UCSD-AML1 (cell line): Measurements from ENCODE around the gene HSF2.
A peak's percentile ranks its signal among the peaks of the same experiment; 100 is the strongest.

Source experiments
- DNase-seq: peaks from one replicate; lab custom pipeline; 2025; ENCODE audit not compliant: unreplicated experiment; lab: John Stamatoyannopoulos, UW

Gene HSF2, protein sequence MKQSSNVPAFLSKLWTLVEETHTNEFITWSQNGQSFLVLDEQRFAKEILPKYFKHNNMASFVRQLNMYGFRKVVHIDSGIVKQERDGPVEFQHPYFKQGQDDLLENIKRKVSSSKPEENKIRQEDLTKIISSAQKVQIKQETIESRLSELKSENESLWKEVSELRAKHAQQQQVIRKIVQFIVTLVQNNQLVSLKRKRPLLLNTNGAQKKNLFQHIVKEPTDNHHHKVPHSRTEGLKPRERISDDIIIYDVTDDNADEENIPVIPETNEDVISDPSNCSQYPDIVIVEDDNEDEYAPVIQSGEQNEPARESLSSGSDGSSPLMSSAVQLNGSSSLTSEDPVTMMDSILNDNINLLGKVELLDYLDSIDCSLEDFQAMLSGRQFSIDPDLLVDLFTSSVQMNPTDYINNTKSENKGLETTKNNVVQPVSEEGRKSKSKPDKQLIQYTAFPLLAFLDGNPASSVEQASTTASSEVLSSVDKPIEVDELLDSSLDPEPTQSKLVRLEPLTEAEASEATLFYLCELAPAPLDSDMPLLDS

DNA sequence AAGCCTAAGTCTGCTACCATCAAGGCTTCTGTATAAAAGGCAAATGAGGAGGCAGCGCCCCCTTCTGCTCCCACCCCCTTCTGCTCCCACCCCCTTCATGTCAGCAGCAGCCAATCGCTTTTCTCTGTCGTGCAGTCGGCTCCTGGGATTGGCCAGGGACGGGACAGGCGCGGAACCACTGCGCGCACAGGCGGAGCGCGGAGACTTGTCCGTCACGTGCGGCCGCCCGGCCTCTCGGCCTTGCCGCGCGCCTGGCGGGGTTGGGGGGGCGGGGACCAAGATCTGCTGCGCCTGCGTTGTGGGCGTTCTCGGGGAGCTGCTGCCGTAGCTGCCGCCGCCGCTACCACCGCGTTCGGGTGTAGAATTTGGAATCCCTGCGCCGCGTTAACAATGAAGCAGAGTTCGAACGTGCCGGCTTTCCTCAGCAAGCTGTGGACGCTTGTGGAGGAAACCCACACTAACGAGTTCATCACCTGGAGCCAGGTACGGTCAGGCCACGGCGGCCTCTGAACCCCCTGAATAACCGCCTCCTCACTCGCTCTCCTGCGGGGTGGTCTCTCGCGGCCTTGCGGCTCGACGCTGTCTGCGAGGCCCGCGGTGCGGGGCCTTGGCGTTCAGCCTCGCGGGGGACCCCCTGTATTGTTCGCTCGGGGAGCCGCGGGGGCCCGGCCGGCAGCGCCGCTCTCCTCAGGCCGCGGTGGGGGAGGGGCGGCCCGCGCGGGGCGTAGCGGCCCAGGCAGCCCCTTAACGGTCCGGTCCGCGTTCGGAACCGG lies at the start of gene HSF2:
Gene HSF2 (plus strand): TSS at position 305 of the 773 bp plus-strand sequence. CDS start 86 bp downstream, at position 391.
- DNase-seq, result peak; percentile 96

DNA sequence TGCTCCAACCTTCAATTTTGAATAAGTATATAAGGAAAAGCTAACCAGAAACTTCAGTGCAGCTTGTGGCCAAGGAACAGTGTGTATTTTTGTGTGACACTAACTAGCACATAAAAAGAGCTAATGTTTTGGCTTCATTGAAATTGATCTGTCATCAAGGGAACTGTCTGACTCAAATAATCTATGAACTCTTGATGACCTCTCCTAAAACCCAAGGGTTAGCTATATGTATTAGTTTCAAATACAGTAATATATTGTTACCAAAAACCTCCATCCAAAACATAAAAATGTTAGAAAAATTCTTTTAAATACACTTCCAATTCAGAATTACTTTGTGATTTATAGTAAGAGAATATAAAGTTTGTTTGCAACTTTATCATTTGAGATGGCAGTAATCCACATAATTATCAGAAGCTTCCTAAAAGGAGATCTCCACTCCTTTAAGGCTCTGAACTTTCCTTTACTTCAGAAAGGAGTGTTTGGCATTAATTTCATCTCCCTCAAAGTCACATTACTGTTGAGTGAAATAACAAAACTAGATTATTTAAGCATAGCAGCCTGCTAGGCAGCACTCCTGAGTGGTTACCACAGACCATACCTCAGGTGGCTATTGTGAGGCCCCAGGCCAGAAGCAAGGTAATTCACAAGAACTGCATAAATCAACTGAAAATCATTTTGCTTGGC lies 46.3 kb upstream of the HSF2 start:
- no peak for DNase-seq

DNA sequence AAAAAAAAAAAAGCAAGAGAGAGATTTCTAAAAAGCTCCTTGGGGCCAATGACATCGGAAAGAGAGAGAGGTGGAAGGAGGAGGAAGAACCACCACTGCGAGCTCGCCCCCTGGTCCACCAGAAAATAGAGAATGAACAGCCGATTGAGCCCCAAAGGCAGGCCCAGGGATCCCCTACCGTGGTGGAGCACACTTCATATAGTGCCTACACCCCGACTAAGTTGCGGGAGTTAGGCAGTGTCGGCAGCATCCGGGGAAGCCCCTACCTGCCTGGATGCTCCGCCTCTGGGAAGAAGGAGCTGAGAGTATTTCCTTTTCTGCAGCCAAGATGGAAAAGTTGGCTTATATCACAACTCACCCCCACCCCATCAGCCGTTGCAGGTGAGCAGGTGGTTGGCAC lies 38.6 kb upstream of the HSF2 start:
- DNase-seq, result no peak

DNA sequence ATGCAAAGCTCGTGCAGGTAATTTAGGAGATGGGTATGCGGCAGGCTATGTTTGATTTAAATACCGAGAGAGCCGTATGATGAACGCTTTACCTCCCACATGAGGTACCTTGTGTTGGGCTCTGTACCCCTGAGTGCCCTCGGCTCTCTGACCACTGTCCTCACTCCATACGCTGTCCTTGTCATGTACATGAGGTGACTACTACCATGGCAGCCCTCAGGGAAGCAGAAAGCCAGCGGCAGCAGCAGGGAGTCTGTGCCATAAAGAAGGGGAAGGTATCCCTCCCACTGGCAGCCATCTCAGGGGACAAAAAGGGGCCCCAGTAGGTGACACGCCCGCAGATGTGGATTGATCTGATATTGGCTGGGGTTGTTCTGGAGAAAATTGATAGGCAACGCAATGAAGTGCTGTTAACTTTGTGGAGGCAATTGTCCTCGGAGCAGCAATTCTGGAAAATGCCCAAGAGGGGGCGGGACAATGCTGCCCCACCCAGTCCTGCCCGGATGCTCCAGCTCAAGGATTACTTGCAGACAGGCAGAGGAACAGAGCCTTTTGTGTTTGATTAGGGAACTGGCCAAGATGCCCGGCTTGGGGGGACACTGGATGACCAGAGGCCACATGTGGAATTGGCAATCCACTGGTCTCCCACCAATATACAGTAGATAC lies 38.0 kb upstream of the HSF2 start:
- no peak for DNase-seq

DNA sequence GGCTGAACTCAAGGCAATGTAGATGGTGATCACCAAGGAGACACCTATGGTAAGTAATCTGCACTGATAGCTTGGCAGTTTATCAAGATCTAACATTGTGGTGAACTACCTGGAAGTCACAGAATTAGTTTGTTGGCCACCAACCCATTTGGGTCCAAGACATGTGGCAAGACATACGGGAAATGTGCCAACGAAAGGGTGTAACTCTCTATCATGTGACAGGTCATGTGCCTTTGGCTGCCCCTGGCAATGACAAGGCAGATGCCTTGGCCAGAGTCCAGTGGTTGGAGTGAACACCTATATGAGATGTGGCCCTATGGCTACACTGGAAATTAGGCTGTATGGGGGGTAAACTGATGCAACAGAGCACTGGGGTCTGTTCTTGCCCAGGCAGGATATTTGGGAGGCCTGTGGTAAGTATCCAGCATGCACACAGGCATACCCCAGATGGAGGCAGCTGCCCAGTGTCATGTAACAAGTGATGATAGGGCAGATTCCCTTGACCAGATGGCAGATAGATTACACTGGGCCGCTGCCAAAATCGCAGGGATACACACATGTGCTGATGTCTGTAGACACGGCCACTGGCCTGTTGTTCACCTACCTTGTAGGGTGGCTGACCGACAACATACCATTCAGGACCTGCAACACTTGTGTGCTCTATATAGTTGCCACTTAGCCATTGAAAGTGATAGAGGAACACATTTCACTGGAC lies 35.5 kb upstream of the HSF2 start:
- DNase-seq, result no peak

DNA sequence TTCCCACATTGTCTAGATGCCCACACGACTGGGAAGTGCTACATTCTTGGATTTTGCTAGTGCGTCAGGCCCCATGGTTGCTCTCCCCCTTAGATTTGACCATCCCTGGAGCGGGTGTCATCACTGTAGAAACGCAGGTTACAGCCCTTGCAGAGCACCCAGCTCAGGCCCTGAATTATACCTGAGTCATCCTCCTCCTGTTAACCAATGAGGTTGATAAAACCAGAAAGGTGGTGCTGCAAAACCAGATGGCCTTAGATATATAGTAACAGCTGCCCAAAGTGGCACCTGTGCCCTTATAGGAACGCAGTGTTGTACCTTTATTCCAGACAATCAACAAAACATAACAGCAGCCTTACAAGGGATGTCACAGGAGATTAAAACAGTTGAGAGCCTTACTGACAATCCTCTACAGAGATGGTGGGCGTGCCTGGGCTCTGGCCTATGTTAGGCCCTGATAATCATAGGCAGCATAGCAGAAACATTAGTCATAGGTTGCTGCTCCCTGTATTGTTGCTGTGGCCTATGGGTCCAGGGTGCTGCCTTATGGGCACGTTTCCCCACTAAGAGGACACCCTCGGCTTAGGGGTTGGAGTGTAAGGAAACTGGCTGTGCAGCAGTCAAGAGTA lies 33.6 kb upstream of the HSF2 start:
- DNase-seq, result no peak

DNA sequence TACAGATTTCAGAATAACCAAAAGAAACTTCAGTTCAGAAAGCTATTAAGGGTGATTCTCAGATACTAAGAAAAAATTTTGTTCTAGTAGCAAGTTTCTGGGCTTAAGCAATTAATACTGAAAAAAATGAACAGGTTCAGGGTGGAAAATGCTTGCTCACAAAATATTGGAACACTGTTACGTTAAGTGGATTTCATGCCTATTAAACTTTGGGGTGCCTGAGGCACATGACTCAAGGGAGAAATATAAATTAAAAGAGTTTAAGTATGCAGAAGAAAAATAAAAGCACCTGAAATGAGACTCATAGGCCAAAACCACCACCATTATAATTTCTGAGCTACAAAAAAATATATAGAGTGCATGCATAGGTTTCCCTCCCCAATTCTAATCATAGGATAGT lies 32.3 kb upstream of the HSF2 start:
- no peak for DNase-seq

DNA sequence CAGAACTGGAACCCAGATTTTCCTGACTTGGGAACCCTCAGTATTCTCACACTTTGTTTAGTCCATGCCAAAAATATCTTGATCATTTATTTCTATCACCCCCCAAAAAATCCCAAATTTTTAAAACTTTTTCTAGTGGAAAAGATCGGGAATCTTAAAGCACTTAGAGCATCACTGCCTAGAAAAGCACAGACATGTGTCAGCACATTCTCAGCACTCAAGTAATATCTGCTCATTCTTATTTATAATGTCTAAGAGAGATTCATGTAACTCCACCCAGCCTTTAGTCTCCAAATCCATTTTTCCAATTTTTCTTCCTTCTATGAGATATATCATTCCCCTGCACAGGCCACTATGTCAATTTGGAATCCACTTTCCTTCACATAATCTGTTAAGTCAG lies 29.9 kb upstream of the HSF2 start:
- DNase-seq, result no peak

DNA sequence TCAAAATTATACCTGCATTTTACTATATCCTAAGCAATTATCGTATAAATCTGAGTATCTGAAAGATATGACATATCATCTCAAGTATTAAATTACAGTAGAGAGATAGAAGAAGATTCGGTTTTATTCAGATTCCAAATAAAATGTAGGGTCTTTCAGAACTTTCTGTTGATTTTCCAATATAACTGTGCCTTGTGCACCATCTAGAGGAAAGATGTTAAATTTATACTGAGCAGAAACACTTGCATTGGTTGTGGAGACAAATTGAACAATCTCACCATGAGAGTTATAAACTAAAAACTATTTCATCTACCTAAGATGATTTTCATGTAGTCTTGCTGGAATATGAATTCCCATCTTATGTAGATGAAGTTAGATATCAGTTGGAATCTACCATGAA lies 26.8 kb upstream of the HSF2 start:
- no peak for DNase-seq

DNA sequence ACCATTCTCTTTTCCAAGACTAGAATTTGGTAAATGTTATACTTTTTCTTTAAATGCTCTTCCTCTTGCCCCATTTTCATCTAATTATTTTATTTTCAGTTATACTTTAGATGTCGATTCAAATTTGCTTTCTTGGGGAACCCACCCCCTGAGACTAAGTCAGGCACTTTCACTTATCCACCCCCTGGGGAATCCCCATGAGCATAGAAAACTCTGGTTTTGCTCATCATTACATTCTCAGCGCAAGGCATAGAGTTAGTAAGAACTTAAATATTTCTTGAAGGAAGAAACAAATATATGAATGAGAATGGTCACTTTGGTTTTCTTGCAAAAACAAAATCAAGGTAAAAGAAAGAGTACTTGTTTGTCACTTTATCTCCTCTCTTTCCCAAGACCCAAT lies 25.1 kb upstream of the HSF2 start:
- no peak for DNase-seq

DNA sequence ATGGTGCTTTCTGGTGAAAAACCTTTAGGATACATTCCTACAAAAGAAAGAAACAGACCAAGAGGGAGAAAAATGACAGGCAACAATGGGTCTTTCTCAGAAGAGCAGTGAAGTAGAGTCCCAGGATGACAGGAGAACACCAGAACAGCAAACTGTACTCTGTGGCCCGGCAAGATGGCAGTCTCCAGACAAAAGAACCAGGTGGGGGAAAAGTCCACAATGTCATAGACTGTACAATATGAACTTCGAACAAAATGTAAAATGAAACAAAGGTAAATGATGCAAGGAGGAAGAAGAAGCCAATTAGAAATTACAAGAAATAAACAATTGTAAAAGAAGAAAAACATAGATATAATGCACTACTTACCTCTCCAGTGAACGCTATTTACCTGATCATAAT lies 23.2 kb upstream of the HSF2 start:
- no peak for DNase-seq

DNA sequence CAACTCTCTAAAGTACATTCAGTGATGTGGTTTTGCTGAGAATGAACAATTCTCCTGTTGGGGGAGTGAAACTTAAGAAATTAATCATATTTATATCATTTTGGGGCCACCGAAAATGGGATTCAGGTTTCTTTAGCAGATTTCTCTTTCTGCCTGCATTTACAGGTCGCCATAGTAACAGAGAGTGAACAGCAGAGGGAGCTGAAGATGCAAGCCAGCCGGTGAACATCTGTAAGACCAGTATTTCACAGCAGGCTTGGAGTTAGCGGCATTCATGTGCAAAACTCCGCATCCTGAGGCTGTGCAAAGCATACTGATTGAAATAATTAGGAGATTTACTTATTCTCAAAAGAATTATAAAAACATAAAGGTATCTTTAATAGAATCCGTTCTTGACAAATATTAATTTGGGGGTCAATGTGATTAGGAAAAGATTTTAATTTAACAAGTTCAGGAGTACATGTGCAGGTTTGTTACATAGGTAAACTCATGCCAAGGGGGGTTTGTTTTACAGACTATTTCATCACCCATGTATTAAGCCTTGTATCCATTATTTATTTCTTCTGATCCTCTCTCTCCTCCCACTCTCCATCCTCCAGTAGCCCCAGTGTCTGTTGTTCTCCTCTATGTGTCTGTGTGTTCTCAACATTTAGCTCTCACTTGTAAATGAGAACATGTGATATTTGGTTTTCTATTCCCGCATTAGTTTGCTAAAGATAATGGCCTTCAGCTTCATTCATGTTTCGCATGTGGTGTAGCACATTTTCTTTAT lies 17.8 kb upstream of the HSF2 start:
- DNase-seq, result peak; percentile 12

DNA sequence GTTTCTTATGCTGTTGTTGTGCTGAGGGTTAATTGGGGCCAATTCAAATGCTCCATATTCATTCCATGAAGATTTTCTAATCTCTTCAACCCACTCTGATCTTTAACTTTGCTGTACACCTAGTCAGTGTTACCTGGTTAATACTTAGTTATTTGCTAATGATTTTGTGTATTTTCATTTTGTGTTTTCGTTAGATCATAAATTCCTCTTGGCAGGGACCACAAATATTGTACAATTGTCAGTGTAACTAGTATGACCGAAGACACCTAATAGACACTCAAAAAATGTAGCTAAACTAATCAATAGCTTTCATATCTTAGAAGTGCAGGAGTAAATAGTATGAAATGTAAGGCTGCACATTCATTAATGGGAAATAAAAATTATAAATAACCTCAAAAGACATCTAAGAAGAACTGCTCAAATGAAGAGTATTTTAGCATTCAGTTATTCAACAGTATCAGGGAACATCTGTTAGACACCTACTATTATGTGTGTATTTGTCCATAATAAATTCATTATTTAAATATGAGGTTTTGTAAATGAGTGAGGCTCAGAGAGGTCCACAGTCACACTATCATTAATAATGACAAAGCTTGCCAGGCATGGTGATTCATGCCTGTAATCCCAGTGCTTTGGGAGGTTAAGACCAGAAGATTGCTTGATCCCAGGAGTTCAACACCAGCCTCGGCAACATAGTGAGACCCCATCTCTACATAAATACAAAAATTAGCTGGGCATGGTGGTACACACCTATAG lies 13.4 kb upstream of the HSF2 start:
- DNase-seq, result no peak

DNA sequence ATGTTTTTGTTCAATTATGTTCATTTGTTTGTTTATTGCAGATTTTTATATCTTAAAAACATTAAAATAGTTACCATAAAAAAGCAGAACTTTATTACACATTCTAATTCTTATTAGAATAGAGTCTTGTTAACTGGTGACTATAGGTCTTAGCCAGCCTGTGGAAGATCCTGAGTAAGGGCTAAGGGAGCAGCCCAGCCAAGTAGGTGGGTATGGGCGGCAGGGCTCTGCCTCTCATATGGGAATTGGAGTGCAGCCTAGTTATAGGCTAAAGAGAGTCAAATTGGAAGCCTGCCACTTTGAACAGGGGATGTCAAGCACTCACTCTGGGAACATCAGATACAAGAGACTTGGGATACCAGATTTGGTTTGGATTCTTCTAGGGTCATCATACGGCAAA lies 10.5 kb upstream of the HSF2 start:
- DNase-seq, result no peak

DNA sequence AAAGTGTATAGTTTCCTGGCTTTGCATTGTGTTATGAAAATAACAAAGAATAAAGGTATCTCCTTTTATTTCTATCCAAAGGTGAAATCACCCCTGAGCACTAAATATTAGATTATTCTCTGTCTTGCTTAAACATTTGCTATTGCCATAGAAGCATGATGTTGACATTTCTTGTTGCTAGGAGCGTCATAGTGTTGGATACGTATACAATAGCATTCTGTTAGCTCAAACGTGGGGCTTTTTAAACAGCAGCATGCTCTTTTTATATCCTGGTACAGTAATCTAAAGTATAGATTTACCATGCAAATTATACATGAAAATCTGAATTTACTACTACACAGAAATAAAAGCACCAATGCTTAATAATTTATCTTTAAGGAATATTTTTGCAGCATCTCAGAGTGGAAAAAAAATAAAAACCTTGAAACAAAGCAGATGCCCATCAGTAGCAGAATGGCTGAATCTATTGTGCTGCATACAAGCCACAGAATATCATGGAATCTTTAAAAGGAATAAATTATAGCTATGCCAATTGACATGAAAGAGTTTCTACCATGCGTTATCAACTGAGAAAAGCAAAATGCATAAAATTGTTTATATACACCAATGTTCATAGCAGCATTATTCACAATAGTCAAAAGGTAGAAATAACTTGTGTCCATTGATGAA lies 9.6 kb upstream of the HSF2 start:
- no peak for DNase-seq

DNA sequence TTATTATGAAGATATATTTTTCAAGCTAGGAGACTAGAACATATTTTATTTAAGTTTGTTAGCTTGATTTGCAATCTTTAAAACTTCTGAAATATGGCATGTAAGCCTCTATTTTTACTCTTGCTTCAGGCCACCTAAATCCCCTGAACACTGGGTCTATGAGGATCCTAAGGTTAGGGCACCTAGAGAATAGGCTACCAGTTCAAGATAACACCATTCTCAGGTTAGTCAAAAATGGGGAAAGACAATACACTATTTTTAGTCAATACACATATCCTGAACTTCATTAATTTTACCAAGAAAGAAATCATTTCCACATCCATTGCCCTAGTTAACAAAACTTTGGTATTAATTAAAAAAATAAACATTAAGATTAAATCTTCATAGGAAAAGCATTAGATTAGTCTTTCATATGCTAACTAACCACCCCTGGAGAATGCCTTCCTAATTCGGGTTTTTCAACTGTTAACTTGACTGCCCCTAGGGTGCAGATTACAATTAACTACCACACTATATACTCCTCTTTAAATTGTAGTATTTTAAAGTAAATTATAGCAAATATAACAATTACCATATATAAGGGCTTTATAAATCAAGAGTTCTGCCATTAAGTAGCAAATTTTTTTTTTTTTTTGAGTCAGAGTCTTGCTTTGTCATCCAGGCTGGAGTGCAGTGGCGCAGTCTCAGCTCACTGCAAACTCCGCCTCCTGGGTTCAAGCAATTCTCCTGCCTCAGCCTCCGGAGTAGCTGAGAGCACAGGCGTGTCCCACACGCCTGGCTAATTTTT lies 6.7 kb upstream of the HSF2 start:
- DNase-seq, result no peak

DNA sequence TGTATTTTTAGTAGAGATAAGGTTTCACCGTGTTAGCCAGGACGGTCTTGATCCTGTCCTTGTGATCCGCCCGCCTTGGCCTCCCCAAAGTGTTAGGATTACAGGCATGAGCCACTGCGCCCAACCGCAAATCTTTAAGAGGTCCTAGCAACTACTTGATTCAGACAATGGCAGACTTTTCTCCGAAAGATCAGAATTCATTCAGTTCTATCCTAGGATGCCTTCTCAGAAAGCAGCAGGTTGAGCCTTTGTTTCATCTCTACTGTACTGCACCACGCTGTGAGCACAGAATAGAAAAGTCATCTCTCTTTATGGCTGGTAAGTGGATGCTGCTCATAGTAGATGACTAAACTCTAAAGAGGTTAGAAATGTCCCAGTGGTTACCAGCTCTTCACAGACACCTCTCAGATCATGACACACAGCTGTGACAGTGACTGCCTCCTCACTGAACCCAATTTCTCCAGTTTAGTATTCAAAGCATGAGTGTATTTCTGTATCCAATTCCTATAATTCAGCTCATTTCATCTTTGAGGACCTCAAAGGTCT lies 6.0 kb upstream of the HSF2 start:
- no peak for DNase-seq
